Stimulated activated CD4-positive, alpha-beta T cell treated with anti-CD3 and anti-CD28 coated beads, Interleukin-12 subunit alpha, Interleukin-12 subunit beta, amount 100 ng/mL, for 48 hours (primary cell): ENCODE measurements around the gene HMG20B.
"Not testable (repeated sequence)": the region's sequence is repeated elsewhere in the genome, so short reads cannot be mapped to it uniquely, and the experiment has no call there.

Source experiments
- DNase-seq, 3 donors: peaks; one replicate each; pipeline ENCODE4 v3.0.0-alpha.2; 2020; ENCODE audit warnings: low read depth in 2 of 3, low spot score in 1 of 3

HMG20B gene

DNA sequence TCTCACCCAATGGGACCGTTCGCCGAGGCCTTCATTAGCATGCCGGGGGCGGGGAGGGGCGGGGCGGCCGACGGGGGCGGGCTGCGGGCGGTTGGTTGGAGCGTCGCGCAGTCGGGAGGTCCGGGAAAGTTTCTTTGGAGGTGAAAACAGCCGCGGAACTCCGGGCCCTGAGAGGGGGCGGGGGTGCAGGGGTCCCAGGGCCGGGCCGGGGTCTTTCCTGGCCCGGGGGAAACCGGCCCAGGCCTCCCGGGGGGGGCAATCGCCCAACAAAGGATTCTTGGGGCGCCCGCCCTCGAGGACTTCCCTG, at the start of gene HMG20B:
Gene HMG20B, plus strand, starts transcription at position 90 of the 307 bp plus-strand sequence. CDS start 366 bp downstream, outside the sequence.
- DNase-seq = no peak

DNA sequence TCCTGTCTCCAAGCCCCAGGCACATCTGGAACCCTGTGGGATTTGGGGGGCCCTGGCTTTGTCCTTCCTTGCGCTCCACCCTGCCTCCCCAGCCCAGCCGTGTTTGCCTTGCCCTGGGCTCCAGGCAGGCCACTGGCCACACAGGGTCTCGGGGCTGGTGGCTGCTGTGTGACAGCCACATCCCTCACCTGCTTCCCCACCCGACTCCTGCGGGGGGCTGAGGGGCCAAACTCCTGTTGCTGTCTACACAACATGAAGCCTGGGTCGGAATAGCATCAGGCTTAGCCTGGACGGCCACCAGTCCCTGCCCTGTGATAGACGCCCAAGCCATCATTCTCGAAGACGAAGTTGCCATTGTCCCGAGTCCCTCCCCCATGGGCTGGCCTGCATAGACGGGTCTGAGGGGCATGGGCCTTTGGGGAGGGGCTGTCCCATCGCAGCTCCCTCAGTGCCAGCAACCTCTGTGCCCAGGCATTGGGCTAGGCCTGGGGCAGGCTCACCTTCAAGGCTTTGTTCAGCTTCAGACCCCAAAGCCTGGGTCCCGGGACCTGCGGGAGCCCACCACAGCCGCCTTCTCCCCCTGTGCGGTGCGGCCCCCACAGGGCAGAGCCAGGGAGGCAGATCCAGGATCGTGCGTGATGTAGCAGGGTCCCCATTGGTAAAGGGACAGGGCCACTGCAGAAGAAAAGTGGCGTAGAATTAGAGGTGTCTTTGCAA, 49.2 kb upstream of the HMG20B start:
- no peak for DNase-seq

DNA sequence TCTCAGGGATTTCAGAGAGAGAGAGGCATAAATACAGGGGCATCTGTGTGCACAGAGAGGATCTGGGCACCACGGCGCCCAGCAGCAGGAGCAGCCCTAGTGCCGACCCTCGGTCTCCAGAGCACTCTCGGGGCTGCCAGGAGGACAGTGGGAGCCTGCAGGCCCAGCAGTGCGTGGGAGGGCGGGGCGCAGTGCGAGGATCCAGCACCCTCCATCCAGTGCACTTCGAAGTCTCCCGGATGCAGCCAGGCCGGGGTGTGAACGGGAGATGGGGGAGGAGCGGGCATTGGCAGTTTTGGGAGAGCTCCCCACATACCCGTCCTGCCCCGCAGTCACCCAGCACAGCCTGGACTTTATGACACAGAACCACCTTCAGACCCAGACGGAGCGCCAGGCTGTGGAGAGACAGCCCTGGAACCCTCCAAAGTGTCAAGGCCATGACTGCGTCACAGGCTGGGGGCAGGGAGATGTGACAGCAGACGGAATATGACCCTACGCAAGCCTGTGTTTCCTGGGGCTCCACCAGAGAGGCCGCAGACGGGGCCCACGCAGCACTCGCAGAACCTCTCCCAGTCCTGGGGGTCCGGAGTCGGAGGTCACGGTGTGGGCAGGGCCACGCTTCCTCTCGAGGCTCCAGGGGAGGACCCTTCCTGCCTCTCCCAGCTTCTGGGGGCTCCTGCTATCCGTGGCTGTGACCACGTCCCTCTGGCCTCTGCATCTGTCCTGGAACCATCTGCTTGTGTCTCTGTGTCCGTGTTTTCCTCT, 48.5 kb upstream of the HMG20B start:
- no peak for DNase-seq

DNA sequence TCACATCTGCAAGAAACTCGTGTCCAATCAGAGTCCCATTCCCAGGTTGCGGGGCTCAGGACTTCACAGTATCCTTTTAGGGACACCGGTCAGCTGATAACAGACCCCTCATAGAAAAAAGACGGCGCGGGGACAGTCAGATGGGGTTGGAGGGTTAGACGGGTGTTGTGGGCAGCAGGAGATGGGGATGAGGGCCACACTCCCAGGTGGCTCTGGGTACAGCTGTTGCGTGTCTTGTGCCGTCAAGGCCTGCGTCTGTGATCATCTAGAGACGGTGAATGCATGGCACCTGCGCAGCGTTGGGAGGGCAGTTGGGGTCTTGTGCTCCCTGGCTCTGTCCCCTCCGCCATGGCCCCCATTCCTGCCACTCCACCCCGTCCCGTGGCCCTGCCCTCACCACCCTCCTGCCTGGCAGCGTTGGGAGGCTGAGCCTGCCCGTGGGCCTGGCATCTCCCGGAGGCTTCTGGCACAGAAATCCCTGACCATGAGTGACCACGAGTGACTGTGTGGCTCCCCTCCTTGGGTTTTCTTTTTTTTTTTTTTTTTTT, 47.8 kb upstream of the HMG20B start:
- no peak for DNase-seq

DNA sequence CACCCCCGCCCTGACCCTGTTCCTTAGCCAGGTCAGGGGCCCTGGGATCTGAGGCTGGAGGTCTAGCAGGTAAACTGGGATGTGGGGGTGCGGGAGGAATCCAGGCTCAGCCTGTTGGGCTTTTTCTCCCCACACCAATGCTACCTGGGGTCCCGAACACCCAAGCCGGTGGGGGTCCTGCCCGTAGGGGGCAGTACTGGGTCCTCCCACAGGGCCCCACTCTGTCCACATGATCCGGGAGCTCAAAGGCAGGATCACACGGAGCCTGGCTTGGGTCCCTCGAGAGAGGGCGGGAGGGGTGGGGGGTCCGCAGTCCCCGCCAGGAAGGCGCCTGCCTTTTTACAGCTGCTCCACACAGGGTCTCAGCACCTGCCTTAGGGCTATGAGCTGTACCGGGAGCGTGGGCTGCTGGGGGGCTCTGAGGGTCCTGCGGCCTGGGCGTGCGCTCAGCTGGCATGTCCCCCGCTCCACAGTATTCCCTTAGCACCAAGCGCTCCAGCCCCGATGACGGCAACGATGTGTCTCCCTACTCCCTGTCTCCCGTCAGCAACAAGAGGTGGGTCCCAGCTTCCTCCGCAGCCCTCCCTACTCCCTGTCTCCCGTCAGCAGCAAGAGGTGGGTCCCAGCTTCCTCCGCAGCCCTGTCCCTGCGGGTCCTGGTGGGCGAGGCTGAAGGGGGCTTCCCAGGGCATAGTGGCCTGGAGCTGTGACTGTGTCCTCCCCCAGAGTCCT, 46.1 kb upstream of the HMG20B start:
- DNase-seq = no peak

DNA sequence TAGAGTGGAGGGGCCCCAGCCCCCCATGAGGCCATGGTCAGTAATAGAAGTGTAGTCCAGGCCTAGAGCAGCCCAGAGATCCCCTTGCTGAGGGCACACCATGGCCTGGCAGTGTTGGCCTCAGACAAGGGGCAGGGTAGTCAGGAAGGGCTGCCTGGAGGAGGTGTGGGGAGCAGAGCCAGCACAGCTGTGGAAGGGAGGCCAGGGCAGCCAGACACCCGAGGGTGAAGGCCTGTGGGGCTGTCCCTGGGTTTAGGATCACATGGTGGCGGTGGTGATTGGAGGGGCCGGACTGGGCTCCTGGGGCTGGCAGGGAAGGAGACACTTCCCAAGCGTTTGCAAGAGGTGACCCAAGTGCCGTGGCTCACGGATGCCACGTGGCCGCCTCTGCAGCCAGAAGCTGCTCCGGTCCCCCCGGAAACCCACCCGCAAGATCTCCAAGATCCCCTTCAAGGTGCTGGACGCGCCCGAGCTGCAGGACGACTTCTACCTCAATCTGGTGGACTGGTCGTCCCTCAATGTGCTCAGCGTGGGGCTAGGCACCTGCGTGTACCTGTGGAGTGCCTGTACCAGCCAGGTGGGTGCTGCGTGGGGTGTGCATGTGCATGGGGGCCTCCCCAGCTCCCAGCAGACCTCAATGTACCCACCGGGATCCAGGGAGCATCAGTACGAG, 45.4 kb upstream of the HMG20B start:
- no peak for DNase-seq

DNA sequence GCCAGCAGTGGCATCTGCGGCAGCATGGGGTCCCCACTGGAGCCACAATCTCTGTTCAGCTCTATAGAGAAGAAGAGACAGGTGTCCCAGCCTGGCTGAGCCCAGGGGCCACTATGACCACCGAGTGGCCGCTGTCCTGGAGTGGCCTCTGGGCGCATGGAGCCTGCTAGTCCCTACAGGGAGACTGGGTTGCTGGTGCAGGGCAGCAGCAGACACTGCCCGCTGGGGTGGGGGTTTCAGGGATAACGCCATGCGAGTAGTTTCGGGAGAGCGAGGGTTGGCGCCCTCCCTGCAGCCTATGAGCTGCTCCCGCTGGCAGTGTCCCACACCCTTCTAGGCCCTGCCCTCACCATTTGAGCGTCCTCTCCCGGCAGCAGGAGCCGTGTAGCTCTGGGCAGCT, 44.7 kb upstream of the HMG20B start:
- no peak for DNase-seq

DNA sequence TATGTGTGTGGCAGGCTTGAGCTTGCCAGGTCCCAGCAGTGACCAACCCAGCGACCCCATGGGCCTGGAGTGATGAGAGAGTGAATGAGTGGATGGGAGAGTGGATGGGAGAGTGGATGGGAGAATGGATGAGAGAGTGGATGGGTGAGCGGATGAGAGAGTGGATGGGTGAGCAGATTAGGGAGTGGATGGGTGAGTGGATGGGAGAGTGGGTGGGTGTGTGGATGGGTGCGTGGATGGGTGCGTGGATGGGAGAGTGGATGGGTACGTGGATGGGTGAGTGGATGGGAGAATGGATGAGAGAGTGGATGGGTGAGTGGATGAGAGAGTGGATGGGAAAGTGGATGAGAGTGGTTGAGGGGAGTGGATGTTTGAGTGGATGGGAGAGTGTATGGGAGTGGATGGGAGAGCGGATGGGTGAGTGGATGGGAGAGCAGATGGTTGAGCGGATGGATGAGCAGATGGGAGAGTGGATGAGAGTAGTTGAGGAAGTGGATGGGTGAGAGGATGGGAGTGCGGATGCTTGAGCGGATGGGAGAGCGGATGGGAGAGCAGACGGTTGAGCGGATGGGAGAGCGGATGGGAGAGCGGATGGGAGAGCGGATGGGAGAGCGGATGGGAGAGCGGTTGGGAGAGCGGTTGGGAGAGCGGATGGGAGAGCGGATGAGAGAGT, 44.1 kb upstream of the HMG20B start:
- no peak for DNase-seq

DNA sequence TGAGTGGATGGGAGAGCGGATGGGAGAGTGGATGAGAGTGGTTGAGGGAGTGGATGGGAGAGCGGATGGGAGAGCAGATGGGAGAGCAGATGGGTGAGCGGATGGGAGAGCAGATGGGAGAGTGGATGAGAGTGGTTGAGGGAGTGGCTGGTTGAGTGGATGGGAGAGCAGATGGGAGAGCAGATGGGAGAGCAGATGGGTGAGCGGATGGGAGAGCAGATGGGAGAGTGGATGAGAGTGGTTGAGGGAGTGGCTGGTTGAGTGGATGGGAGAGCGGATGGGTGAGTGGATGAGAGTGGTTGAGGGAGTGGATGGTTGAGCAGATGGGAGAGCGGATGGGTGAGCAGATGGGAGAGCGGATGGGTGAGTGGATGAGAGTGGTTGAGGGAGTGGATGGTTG, 43.4 kb upstream of the HMG20B start:
- DNase-seq = not testable (repeated sequence)

DNA sequence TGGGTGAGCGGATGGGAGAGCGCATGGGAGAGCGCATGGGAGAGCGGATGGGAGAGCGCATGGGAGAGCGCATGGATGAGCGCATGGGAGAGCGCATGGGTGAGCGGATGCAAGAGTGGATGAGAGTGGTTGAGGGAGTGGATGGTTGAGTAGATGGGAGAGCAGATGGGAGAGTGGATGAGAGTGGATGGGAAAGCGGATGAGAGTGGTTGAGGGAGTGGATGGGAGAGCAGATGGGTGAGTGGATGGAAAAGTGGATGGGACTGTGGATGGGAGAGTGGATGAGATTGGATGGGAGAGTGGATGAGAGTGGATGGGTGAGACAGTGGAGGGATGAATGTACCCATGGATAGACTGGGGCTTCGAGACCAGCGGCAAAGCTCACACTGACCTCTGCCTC, 42.4 kb upstream of the HMG20B start:
- no peak for DNase-seq

DNA sequence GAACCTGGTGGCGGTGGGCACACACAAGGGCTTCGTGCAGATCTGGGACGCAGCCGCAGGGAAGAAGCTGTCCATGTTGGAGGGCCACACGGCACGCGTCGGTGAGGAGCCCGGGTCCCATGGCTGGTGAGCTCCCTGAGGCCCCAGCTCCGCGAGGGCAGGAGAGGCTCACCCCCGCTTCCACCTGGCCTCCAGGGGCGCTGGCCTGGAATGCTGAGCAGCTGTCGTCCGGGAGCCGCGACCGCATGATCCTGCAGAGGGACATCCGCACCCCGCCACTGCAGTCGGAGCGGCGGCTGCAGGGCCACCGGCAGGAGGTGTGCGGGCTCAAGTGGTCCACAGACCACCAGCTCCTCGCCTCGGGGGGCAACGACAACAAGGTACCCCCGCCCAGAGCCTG, 41.0 kb upstream of the HMG20B start:
- no peak for DNase-seq

DNA sequence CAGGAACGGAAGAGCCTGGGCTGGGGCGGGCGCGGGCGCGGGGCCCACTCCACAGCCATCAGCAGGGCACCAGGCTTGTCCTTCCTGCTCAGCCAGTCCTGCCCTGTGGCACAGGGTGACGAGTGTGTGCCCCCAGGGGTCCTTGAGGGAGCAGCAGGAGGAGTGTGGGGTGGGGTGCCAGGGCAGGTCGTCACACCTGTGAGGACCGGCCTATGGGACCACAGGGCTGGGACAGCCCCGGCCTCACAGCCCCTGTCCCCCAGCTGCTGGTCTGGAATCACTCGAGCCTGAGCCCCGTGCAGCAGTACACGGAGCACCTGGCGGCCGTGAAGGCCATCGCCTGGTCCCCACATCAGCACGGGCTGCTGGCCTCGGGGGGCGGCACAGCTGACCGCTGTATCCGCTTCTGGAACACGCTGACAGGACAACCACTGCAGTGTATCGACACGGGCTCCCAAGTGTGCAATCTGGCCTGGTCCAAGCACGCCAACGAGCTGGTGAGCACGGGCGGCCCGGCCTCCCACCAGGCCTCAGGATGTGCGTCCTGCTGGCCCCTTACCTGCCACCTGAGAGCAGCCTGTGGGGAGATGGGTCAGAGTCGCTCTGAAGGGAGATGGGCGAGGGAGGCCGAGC, 40.5 kb upstream of the HMG20B start:
- DNase-seq = no peak

DNA sequence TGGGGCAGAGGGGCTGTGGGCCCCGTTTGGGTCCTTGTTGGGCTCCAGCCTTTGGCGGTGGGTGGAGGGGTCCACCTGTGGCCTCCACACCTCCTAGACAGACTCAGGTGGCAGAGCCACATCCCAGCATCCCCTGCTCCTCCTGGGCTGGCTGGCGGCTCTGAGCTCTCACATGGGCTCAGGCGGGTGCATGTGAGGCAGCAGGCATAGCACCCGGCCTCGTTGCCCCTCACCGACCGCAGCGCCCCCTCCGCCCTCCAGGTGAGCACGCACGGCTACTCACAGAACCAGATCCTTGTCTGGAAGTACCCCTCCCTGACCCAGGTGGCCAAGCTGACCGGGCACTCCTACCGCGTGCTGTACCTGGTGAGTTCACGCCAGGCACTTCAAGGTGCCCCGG, 39.7 kb upstream of the HMG20B start:
- DNase-seq = no peak

DNA sequence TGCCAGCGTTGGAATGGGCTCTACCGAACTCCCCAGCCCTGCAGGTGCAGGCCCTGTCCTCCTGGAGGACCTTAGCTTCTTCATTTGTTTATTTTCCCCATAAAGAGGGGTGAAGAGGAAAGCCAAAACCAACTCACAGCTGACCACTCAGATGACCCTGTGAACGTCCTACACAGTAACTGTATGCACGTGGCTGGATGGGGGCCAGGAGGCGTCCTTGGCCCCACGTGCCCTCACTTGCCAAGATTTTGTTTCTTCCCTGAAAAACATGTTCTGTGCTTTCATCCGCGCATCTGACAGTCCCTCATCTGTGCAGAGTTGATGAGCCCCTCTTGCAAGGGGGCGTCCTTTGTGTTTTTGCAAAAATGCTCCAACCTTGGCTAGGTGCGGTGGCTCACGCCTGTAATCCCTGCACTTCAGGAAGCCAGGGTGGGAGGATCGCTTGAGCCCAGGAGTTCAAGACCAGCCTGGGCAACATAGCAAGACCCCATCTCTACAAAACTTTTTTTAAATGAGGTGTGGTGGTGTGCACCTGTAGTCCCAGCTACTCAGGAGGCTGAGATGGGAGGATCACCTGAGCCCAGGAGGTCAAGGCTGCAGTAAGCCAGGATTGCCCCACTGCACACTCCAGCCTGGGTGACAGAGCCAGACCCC, 39.1 kb upstream of the HMG20B start:
- DNase-seq = no peak

DNA sequence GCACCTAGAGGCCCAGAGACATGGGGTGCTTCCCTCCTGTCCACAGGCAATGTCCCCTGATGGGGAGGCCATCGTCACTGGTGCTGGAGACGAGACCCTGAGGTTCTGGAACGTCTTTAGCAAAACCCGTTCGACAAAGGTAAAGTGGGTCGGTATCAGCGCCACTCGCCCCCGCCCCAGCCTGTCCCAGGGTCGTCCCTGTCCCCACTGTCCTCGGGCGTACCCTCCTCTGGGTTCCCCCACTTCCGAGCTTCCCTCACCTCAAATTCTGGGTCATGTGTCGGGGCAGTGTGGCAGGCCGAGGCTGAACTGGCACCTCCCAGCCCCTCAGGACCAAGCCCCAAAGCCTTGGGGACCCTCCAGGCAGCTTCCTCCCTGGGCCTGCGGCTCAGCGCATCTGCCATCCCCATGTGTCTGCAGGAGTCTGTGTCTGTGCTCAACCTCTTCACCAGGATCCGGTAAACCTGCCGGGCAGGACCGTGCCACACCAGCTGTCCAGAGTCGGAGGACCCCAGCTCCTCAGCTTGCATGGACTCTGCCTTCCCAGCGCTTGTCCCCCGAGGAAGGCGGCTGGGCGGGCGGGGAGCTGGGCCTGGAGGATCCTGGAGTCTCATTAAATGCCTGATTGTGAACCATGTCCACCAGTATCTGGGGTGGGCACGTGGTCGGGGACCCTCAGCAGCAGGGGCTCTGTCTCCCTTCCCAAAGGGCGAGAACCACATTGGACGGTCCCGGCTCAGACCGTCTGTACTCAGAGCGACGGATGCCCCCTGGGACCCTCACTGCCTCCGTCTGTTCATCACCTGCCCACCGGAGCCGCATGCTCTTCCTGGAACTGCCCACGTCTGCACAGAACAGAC, 38.1 kb upstream of the HMG20B start:
- no peak for DNase-seq

DNA sequence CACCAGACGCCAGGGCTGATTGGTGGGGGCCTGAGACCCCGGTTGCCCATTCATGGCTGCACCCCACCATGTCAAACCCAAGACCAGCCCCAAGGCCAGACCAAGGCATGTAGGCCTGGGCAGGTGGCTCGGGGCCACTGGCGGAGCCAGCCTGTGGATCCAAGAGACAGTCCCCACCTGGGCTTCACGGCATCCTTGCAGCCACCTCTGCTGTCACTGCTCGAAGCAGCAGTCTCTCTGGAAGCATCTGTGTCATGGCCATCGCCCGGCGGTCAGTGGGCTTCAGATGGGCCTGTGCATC, 37.6 kb upstream of the HMG20B start:
- DNase-seq = no peak

DNA sequence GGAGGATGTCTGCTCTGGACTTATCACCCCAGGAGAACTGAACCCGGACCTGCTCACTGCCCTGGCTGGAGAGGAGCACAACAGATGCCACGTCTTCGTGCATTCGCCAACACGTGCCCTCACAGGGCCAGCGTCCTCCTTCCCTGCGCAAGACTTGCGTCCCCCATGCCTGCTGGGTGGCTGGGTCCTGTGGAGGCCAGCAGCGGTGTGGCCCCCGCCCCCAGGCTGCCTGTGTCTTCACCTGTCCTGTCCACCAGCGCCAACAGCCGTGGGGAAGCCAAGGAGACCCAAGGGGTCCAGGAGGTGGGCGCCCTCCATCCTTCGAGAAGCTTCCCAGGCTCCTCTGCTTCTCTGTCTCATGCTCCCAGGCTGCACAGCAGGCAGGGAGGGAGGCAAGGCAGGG, 37.2 kb upstream of the HMG20B start:
- DNase-seq = no peak

DNA sequence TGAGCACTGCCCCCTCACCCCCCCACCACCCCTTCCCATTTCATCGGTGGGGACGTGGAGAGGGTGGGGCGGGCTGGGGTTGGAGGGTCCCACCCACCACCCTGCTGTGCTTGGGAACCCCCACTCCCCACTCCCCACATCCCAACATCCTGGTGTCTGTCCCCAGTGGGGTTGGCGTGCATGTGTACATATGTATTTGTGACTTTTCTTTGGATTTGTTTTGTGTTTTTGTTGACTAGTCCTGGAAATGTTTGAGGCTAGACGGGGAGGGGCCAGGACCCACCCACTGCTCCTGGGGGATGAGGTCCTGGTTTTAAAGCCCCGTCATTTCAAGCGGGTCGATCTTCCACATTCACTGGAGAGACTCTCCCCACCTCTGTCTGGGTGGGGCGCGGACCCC, 36.8 kb upstream of the HMG20B start:
- no peak for DNase-seq

DNA sequence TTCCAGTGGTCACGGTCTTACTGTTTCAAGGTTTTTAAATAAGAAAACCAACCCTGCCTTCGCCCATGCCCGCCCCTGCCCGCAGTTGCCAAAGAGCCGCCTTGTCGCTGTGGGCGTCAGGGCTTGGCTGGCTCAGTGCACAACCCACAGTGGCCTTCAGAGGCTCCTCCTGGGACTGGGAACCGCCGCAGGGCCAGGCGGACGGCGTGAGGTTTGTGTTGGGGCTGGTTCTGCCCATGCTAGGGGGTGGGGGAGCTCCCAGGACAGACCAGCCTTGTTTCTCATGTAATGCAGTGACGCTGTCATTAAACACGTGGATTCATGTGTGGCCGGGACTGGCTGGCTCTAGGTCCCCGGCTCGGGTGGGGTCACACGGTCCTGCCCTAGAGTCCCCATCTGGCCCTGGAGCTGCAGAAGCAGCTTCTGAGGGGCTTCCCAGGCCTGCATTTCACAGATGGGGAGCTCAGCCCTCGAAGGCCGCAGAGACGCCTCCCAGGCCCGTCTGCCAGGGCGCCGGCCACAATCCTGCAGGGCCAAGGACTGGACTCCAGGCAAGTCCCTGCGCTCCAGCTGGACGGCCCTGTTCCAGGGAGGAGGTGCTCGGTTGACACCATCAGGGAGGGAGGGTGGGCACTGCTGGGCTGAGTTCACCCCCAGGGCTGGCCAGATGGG, 36.2 kb upstream of the HMG20B start:
- DNase-seq = no peak
